Spinal cord (tissue), 10 donors: ENCODE measurements around the gene NUMA1. TPM values are rescaled to one million over a fixed set of nuclear protein-coding genes. Genes with fewer than 3 reads are reported as not detected.

Source experiments
- DNase-seq, 6 donors: peaks; one replicate each; pipeline versions ENCODE4 v3.0.0 to v3.0.0-alpha.2; 2013 to 2015; ENCODE audit warnings: low spot score in 6 of 6, low read depth in 4 of 6
- H3K27ac ChIP-seq: one replicate; pipeline ENCODE4 v1.5.1; 2013; ENCODE audit warnings: low read depth, low read length, control low read depth
- H3K27me3 ChIP-seq: one replicate; pipeline ENCODE4 v1.6.1; 2013; ENCODE audit warnings: low read length; ENCODE audit not compliant: control insufficient read depth, insufficient read depth
- H3K36me3 ChIP-seq: one replicate; pipeline ENCODE4 v1.6.1; 2013; ENCODE audit warnings: low read length; ENCODE audit not compliant: control insufficient read depth, insufficient read depth
- H3K4me1 ChIP-seq: one replicate; pipeline ENCODE4 v1.6.1; 2013; ENCODE audit warnings: low read length; ENCODE audit not compliant: control insufficient read depth, insufficient read depth
- H3K4me3 ChIP-seq: one replicate; pipeline ENCODE4 v1.5.1; 2013; ENCODE audit warnings: low read depth, low read length, control low read depth
- H3K9me3 ChIP-seq: one replicate; pipeline ENCODE4 v1.6.1; 2013; ENCODE audit warnings: low read length; ENCODE audit not compliant: control insufficient read depth, insufficient read depth
- WGBS: methylation state at CpG from one replicate; pipeline ENCODE4 v1.1.5; 2013; ENCODE audit warnings: missing lambda C conversion rate; ENCODE audit not compliant: insufficient coverage; 5-methylcytosine and 5-hydroxymethylcytosine counted together
- polyA plus RNA-seq, 2 donors: library from polyadenylated mRNA; unstranded; fragments of 120-200 nt; gene quantifications; one replicate each; pipeline ENCODE4 v1.2.1, GENCODE V29; 2013; ENCODE audit not compliant: insufficient read length in 2 of 2
- total RNA-seq, 2 donors: library from RNA; depleted of rRNA in 1 of 2; stranded (reverse); fragments of 120-200 nt in 1 of 2; fragments of >200 nt in 1 of 2; gene quantifications; one replicate each; pipeline versions ENCODE4 v1.2.3 to v1.2.4, GENCODE V29; 2013 to 2014
- donor health status: healthy.

The NUMA1 gene
- total and polyA plus RNA-seq, 4 donors, result 104 to 187 (median 165) TPM

DNA sequence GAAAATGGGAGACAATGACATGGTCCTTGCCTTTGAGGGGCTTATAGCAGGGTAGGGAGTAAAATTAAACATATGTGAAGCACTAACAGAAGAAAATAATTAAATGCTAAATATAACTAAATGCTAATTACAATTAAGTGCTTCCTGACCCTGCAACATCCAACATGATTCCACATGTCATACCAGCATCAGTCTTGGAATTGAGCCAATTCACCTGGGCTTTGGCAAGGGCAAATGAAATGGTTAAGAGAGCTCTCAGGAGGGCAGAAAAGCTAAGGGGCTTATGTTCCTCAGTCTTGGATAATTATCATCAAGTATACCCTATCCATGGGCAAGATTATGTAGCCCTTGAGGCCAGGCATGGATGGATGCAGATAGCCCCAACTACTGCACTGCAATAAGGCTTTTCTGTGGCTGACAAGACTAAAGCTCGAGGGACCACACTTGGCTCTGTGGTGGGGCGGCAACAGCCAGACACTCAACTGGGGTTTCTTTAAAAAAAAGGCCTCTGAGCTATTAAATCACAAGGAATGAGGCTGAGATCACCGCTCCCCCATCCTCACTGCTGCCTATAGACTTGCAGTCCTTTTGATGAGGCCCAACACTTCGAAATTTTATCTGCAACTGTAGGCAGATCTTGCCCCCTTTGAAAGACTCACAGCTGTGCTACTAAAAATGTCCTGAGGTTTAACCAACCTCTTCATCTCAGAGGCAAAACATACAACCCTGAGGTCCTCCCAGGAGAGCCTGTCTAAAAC is 42.6 kb downstream of the NUMA1 start:
- Histone ChIP-seq H3K36me3 (peaks cover 22% of the 10 kb centered on the region), H3K4me1 (peaks cover 50% of the 10 kb centered on the region), H3K27me3 (no peaks in the 10 kb centered on the region), H3K27ac (peak overlapping the region; percentile 100), H3K9me3 (no peaks in the 10 kb centered on the region), H3K4me3 (peak overlapping the region; percentile 83)
- DNase-seq, result peak in 1 of 6 donors; percentile 43
- 26% methylated on average over 4 of the region's 4 CpGs for WGBS

DNA sequence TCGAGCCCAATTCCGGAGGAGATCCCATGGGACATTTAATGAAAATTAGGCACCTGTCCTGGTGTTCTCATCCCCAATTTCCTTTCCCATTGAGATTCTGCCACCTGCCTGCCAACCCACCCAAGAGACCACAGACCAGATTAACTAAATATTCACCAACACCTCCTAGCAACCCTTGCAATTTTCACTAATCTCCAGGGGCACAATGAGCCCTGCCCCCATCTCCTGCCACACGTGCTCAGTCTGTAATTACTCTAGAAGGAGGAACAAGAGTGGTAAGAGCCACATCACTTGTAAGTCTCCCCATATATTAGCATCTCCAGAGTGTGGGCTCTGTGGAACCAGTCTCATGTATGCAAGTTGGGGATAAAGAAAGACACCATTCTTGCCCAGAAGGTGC is 43.7 kb downstream of the NUMA1 start:
- Histone ChIP-seq H3K27me3 (no peaks in the 10 kb centered on the region), H3K9me3 (no peaks in the 10 kb centered on the region), H3K4me3 (no peak overlapping the region), H3K4me1 (peaks cover 42% of the 10 kb centered on the region), H3K27ac (no peak overlapping the region), H3K36me3 (peaks cover 26% of the 10 kb centered on the region)
- DNase-seq, result no peak
- WGBS, result 67% methylated on average over 2 of the region's 3 CpGs

DNA sequence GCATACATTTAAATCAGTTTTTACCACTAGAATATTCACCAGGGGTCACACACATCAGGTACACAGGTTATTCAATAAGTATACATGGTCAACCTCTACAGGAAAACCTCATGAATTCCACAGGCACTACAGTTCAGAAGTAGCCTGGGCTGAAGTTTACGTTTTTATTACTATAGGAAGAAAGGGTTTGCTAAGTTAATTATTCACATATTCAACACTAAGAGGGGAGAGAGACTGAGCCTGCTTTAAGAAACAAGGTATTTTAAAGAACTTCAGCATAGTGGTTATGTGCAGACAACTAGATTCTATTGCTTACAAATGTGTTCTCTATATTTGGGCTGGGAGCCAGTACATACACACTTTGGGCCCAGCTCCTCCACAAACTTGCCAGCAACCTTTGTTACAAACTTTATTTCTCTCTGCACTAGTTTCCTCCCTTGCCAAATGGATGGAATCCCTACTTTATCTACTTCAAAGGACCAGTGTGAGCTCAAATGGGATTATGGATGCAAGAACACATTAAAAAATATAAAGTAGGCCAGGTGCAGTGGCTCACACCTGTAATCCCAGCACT is 49.8 kb downstream of the NUMA1 start:
- Histone ChIP-seq H3K9me3 (no peaks in the 10 kb centered on the region), H3K4me1 (no peaks in the 10 kb centered on the region), H3K4me3 (no peak overlapping the region), H3K36me3 (peaks cover 43% of the 10 kb centered on the region), H3K27ac (no peak overlapping the region), H3K27me3 (no peaks in the 10 kb centered on the region)
- no CpG with 5 or more reads among the region's 1 CpG for WGBS
- DNase-seq, result no peak

DNA sequence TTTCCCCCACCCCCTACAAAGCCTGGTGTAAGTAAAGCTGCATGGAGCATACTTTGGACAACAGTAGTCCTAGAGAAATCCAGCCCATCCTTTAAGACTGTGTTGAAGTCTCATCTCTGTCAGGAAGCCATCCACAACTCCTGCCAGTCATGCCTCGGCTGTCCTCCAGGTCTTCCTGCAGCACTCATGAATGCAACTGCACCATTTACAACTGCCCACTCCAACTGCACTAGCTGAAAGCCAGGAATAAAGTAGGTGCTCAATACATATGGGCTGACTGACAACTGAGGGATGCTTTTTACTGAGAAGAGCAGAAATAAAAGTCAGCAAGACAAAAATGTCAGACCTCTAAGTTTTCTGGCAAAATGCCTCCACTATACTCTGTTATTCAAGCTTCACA is 54.3 kb downstream of the NUMA1 start:
- H3K4me3 ChIP-seq, result no peak overlapping the region

DNA sequence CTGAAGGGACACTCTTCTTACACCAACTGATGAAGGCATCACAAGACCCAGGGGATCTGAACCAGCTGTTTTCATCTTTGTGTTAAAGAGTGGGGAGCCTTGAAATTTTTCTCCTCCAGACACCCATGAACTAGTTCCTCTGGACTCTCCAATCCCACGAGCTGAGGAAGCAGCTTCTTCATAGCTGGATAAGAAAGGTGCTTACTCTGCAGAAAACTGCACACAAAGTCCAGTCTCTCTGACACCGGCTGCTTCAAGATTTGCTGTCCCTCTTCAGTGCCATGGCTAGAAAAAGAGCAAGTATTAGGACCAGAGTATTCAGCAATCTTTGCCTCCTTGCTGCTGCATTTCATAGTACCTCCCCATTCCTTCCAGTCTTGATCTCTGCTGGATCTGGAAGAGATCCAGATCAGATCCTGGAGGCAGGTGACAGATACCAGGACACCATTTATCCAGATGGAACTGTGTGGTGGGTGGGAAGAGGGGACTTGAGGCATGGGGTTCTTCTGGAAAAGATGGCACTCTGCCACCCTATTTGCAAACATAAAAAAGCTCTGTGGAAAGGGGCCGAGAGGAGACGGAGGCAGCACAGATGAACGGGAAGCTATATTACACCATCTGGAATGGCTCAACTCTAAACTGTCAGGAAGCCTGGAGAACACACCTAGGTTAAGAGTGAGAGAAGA is 56.1 kb downstream of the NUMA1 start:
- peaks cover 6% of the 10 kb centered on the region for H3K4me1 ChIP-seq
- no peaks in the 10 kb centered on the region for H3K9me3 ChIP-seq
- H3K4me3 ChIP-seq, result no peak overlapping the region
- H3K36me3 ChIP-seq, result peaks cover 61% of the 10 kb centered on the region
- no peak overlapping the region for H3K27ac ChIP-seq
- WGBS, result 83% methylated on average over 1 of the region's 5 CpGs
- no peaks in the 10 kb centered on the region for H3K27me3 ChIP-seq
- no peak for DNase-seq

More for the DNA sequence above, 54.3 kb downstream of the NUMA1 start:
- H3K4me1 ChIP-seq, result peaks cover 6% of the 10 kb centered on the region
- no peaks in the 10 kb centered on the region for H3K9me3 ChIP-seq
- peaks cover 48% of the 10 kb centered on the region for H3K36me3 ChIP-seq
- WGBS, result no CpG with 5 or more reads among the region's 1 CpG
- DNase-seq, result peak in 1 of 6 donors; percentile 43
- H3K27me3 ChIP-seq, result no peaks in the 10 kb centered on the region
- H3K27ac ChIP-seq, result no peak overlapping the region

DNA sequence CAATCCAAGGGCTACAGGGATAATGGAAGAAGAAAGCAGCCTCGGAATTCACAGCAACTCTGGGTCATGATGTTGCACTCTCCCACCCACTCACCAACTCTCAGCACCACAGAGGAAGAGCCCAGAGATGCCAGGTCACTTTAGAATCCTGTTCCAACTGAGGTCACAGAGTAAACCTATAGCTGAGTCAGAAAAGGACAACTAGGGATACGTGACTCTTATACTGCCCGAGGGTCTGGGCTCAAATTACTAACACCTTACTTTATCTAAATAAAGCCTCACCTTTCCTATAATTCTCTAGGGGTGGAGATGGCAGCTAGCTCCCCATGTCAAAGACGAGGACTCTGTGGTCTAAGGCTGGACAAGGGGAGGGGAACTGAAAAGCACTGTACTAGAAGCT is 57.0 kb downstream of the NUMA1 start:
- peaks cover 66% of the 10 kb centered on the region for H3K36me3 ChIP-seq
- DNase-seq, result no peak

DNA sequence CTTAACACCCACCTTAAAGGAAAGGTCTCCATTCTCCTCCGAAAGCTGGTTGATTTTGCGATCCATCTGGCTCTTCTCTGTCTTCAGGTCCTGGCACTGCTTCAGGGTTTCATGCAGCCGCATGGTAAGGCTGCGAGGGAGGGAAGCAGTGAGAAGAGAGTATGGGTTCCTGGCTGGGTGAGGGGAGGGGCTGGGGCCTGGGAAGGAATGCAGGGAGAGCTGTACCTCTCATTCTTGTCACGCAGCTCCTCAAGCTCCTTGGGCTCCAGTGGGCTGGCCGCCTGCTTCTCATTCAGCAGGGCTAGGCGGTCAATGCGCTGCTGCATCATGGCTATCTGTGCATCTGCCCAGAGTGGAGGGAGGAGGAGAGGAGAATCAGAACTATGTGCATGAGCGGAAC is 62.2 kb downstream of the NUMA1 start:
- peaks cover 19% of the 10 kb centered on the region for H3K4me1 ChIP-seq
- peaks cover 97% of the 10 kb centered on the region for H3K36me3 ChIP-seq
- DNase-seq, result no peak
- H3K9me3 ChIP-seq, result no peaks in the 10 kb centered on the region
- H3K27ac ChIP-seq, result no peak overlapping the region
- no peak overlapping the region for H3K4me3 ChIP-seq
- WGBS, result 89% methylated on average over 9 of the region's 9 CpGs
- no peaks in the 10 kb centered on the region for H3K27me3 ChIP-seq

More for the DNA sequence above, 57.0 kb downstream of the NUMA1 start:
- Histone ChIP-seq H3K9me3 (no peaks in the 10 kb centered on the region), H3K4me1 (peaks cover 6% of the 10 kb centered on the region), H3K27ac (no peak overlapping the region), H3K27me3 (no peaks in the 10 kb centered on the region), H3K4me3 (no peak overlapping the region)
- no CpG with 5 or more reads among the region's 4 CpGs for WGBS

DNA sequence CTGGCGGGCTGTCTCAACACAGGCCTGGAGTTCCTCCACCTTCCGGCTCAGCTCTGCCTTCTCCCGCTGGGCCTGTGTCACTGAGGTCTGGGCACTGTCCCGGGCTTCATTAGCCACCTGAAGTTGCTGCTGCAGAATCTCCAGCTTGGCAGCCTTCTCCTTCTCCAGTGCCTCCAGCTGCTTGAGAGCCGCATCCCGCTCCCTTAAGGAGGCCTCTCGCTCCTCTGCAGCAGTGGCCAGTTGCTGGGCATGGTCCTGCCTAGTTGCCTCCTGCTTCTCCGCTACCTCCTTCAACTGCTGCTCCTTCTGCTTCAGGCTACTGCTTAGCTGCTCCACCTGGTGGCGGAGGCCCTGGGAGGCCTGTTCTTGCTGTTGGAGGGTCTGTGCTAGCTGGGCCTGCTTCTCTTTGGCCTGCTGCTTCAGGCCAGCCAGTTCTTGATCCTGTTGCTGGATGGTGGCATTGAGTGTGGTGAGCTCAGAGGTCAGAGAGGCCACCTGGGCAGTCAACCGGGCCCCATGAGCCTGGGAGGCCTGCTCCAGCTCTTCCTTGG is 64.8 kb downstream of the NUMA1 start:
- DNase-seq, result peak in 2 of 6 donors; percentile 28 to 40
- Histone ChIP-seq H3K4me3 (no peak overlapping the region), H3K36me3 (peaks cover 98% of the 10 kb centered on the region), H3K4me1 (peaks cover 37% of the 10 kb centered on the region), H3K9me3 (no peaks in the 10 kb centered on the region), H3K27me3 (no peaks in the 10 kb centered on the region), H3K27ac (no peak overlapping the region)
- 76% methylated on average over 10 of the region's 10 CpGs for WGBS

DNA sequence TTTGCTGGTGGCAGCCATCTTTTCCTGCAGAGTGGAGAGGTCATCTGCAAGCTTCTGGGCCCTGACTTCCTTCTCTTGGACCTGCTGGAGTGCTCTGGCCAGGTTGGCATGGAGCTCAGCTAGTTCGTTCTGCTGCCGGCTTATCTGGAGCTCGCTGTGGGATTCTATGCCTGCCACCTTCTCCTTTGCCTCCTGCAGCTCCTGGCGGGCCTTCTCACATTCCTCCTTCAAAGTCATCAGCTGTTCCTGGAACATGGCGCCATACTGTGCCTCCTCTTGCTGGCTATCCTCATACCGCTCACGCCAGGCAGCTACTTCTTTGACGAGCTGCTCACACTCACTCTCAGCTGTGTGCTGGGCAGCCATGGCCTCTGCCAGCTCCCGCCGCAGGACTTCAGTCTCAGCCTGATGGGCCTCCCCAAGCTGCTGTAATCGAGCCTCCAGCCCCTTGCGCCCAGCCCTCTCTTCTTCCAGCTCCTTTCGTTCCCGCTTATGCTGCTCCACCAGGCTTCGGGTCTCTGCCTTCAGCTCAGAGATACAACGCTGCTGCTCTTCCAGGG is 65.5 kb downstream of the NUMA1 start:
- WGBS, result 91% methylated on average over 16 of the region's 16 CpGs
- peaks cover 97% of the 10 kb centered on the region for H3K36me3 ChIP-seq
- no peak for DNase-seq
- H3K27me3 ChIP-seq, result no peaks in the 10 kb centered on the region
- no peak overlapping the region for H3K4me3 ChIP-seq
- no peak overlapping the region for H3K27ac ChIP-seq
- H3K4me1 ChIP-seq, result peaks cover 39% of the 10 kb centered on the region
- H3K9me3 ChIP-seq, result no peaks in the 10 kb centered on the region
